ENCODE results near the gene HIKESHI.

HIKESHI gene

DNA sequence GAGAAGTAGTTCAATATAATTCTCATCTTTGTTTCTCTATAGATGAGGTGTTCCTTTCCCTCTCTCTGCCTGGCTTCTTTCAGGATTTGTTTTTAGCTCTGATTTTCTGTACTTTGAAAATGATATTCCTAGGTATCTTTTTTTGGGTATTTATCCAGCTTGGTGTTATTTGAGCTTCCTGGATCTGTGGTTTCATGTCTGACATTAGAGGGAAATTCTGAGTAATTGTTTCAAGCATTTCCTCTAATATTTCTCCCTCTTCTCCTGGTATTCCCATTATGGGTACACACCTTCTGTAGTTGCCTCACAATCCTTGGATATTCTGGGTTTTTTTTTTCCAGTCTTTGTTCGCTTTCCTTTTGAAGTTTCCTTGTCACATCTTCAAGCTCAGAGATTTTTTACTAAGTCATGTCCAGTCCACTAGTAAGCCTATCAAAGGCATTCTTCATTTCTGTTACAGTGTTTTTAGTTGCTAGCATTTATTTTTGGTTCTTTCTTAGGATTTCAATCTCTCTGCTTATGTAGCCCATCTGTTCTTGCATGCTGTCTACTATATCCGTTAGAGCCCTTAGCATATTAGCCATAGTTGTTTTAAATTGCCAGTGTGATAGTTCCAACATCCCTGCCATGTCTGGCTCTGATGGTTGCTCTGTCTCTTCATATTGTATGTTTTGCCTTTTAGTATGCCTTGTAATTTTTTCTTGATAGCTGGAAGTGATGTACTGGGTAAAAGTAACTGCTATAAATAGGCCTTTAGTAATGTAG lies 78.4 kb downstream of the HIKESHI start:
- no peak for DNase-seq

GRCh38 chr11:86383041-86383955 lies 81.3 kb downstream of the HIKESHI start:
- no peak for DNase-seq

DNA sequence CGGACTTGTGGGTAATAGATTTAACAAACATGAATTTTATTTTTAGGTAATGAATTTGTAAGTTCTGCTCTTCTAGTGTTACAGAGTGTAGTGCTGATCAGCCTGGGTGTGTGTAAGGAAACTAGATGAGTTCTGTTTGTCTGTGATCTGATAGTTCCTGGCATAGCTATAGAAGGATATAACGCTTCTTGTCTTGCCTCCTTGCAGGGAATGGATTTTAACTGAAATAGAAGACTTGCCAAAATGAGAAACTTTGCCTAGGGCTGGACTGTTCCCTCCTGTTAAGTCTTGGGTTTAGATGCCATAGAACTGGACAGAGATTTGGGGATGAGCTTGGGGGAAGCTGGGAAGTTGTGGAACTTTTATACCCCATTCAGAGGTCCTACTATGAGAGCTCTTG lies 84.2 kb downstream of the HIKESHI start:
- no peak for DNase-seq

DNA sequence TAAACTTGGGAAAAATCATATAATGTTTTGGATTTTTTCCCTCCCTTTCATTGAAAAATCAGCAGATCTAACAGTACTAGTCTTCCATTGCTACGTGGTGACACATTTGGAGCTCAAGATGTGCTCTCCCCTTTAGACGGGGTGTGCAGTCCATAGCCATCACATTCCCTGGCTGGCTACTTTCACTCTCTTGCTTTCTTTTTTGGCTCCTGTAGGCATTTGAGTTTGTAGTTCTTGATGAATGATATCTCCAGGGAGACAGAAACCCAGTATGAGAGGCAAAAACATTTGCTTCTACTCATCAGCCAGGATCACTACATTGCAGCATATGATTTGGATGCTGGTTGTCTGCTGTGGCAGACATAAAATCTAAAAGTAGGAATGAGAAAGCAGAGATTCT lies 84.7 kb downstream of the HIKESHI start:
- no peak for DNase-seq

DNA sequence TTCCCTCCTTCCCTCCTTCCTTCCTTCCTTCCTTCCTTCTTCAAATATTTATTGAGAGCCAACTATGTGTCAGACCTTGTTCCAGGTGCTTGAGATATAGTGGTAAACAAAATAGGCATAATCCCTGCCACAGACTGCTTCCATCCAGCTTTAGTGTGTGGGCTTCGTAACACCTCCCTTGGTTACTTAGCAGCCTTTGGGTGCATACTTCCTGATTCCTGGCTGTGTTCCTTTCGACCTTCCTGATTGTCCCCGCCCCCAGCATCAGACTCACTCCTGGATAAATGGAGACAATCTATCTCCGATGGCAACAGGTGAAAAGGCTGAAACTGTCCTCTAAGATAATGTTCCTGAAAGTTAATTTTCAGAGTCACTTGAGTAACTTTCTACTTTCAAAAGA lies 86.2 kb downstream of the HIKESHI start:
- DNase-seq: no peak

DNA sequence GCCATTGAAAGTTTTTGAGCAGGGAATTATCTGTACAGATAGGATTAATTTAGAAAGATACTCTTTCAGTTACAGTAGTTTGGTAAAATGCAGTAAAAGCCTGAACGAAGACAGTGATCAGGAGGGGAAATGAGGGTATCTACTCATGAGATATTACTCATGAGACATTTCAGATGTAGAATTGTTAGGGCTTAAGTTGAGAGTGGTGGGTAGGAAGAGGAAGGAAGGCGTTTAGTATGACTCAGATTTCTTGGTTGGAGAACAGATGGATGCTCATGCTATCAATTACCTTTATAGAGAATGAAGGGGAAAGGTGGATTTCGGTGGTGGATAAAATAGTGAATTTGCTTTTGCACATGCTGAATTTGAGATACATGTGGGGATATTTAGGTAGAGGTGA lies 88.4 kb downstream of the HIKESHI start:
- DNase-seq: no peak

- no peak for DNase-seq
These were observed 93.1 kb downstream of the HIKESHI start for GRCh38 chr11:86395061-86395551.

Measured in CD4-positive, alpha-beta T cell treated with Interleukin-1 beta for 1 hour (primary cell).